ENCODE measurements around the gene MTURN. TPM values are rescaled to one million over a fixed set of nuclear protein-coding genes. Genes with fewer than 3 reads are reported as not detected.

MTURN gene
- polyA plus RNA-seq, 3 donors, result 5.9 to 7.9 (median 7.5) TPM

DNA sequence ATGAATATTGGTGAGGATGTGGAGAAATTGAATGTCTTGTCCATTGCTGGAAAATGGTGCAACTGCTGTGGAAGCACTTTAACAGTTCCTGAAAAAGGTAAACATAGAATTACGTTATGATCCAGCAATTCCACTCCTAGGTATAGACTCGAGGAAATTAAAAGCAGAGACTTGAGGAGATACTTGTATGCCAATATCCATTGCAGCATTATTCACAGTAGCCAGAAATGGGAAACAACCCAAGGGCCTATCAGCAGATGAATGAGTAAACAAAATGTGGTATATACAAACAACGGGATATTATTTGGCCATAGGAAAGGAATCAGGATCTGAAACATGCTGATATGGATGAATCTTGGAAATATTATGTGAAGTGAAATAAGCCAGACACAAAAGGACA lies 32.5 kb upstream of the MTURN start:
- H3K79me2 ChIP-seq (ENCODE audit: insufficient read depth, low read length), result no peaks in the 10 kb centered on the region
- H3K27ac ChIP-seq (ENCODE audit: low read depth in 1 of 2, low read length in 2 of 2), result no peak overlapping the region
- no peaks in the 10 kb centered on the region for H3K27me3 ChIP-seq (ENCODE audit: control insufficient read depth in 2 of 2, insufficient read depth in 2 of 2, low read length in 2 of 2)
- no peaks in the 10 kb centered on the region for H3K27me3 Mint-ChIP-seq (ENCODE audit: low read depth in 3 of 3)
- no peak overlapping the region for H3K4me2 ChIP-seq (replicated peaks; ENCODE audit: extremely low read depth, low read length, poor library complexity, severe bottlenecking)
- no peaks in the 10 kb centered on the region for H4K20me1 ChIP-seq (ENCODE audit: insufficient read depth, low read length)
- H3K4me1 ChIP-seq (ENCODE audit: control insufficient read depth in 1 of 2, insufficient read depth in 2 of 2, low read length in 2 of 2), result no peaks in the 10 kb centered on the region
- no peak for DNase-seq
- intact Hi-C loops (cut with micrococcal nuclease), result no loop called here
- H3K36me3 ChIP-seq (replicated peaks in 1 of 2; ENCODE audit: control insufficient read depth in 1 of 2, insufficient read depth in 2 of 2, low read length in 2 of 2), result no peaks in the 10 kb centered on the region
- TF ChIP-seq, protein P1, sequence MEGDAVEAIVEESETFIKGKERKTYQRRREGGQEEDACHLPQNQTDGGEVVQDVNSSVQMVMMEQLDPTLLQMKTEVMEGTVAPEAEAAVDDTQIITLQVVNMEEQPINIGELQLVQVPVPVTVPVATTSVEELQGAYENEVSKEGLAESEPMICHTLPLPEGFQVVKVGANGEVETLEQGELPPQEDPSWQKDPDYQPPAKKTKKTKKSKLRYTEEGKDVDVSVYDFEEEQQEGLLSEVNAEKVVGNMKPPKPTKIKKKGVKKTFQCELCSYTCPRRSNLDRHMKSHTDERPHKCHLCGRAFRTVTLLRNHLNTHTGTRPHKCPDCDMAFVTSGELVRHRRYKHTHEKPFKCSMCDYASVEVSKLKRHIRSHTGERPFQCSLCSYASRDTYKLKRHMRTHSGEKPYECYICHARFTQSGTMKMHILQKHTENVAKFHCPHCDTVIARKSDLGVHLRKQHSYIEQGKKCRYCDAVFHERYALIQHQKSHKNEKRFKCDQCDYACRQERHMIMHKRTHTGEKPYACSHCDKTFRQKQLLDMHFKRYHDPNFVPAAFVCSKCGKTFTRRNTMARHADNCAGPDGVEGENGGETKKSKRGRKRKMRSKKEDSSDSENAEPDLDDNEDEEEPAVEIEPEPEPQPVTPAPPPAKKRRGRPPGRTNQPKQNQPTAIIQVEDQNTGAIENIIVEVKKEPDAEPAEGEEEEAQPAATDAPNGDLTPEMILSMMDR (IDR thresholded peaks at IDR 0.05), result no peak
- H3K36me3 Mint-ChIP-seq, result peaks cover 1 to 6% of the 10 kb centered on the region in 2 donors
- H3K9me3 Mint-ChIP-seq, result peaks cover 9 to 19% (median 15%) of the 10 kb centered on the region in 7 donors
- WGBS (ENCODE audit: insufficient coverage), result 100% methylated on average over 3 of the region's 3 CpGs
- H3K4me1 Mint-ChIP-seq, result no peaks in the 10 kb centered on the region
- H3K4me3 ChIP-seq (replicated peaks in 1 of 3; ENCODE audit: low read depth in 2 of 3, low read length in 3 of 3), result no peak overlapping the region
- H3K9ac ChIP-seq (ENCODE audit: insufficient read depth, low read length, poor library complexity, severe bottlenecking), result no peak overlapping the region
- no peak overlapping the region for H3K27ac Mint-ChIP-seq
- no peak overlapping the region for H2AFZ ChIP-seq (ENCODE audit: insufficient read depth, low read depth, low read length, poor library complexity, severe bottlenecking)
- peaks cover 4 to 11% of the 10 kb centered on the region in 2 donors for H3K9me3 ChIP-seq (replicated peaks in 1 of 2; ENCODE audit: control insufficient read depth in 1 of 2, insufficient read depth in 1 of 2, low read length in 2 of 2)
- no peak overlapping the region for H3K4me3 Mint-ChIP-seq

DNA sequence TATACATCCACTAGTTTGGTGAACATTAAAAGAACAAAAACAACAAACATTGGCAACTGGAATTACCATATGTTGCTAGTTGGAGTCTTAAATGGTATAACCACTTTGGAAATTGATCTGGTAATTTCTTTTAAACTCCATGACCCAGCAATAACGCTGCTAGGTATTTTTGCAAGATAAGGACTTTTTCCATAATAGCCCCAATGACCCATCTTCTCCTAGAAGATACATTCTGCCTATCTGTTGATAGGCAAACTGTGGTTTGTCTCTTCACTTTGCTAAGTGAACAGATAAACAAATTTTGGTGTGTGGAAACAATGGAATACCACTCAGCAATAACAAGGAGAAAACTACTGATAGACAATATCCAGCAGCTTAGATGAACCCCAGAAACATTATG lies 30.6 kb upstream of the MTURN start:
- H3K4me3 Mint-ChIP-seq, result no peak overlapping the region
- no CpG with 5 or more reads among the region's 1 CpG for WGBS (ENCODE audit: insufficient coverage)
- H3K36me3 Mint-ChIP-seq, result no peaks in the 10 kb centered on the region
- no peak overlapping the region for H3K27ac ChIP-seq (ENCODE audit: low read depth in 1 of 2, low read length in 2 of 2)
- no peak overlapping the region for H3K4me3 ChIP-seq (replicated peaks in 1 of 3; ENCODE audit: low read depth in 2 of 3, low read length in 3 of 3)
- no peak overlapping the region for H2AFZ ChIP-seq (ENCODE audit: insufficient read depth, low read depth, low read length, poor library complexity, severe bottlenecking)
- H4K20me1 ChIP-seq (ENCODE audit: insufficient read depth, low read length), result no peaks in the 10 kb centered on the region
- H3K27ac Mint-ChIP-seq, result no peak overlapping the region
- peaks cover 2 to 9% of the 10 kb centered on the region in 2 donors for H3K9me3 ChIP-seq (replicated peaks in 1 of 2; ENCODE audit: control insufficient read depth in 1 of 2, insufficient read depth in 1 of 2, low read length in 2 of 2)
- H3K27me3 ChIP-seq (ENCODE audit: control insufficient read depth in 2 of 2, insufficient read depth in 2 of 2, low read length in 2 of 2), result no peaks in the 10 kb centered on the region
- no peaks in the 10 kb centered on the region for H3K4me1 ChIP-seq (ENCODE audit: control insufficient read depth in 1 of 2, insufficient read depth in 2 of 2, low read length in 2 of 2)
- H3K27me3 Mint-ChIP-seq (ENCODE audit: low read depth in 3 of 3), result no peaks in the 10 kb centered on the region
- peaks cover 0 to 11% (median 6%) of the 10 kb centered on the region in 7 donors for H3K9me3 Mint-ChIP-seq
- TF ChIP-seq, protein P1 (IDR thresholded peaks at IDR 0.05), result no peak
- no peak overlapping the region for H3K9ac ChIP-seq (ENCODE audit: insufficient read depth, low read length, poor library complexity, severe bottlenecking)
- intact Hi-C loops (cut with micrococcal nuclease), result no loop called here
- DNase-seq, result no peak
- H3K36me3 ChIP-seq (replicated peaks in 1 of 2; ENCODE audit: control insufficient read depth in 1 of 2, insufficient read depth in 2 of 2, low read length in 2 of 2), result no peaks in the 10 kb centered on the region
- no peaks in the 10 kb centered on the region for H3K79me2 ChIP-seq (ENCODE audit: insufficient read depth, low read length)
- no peak overlapping the region for H3K4me2 ChIP-seq (replicated peaks; ENCODE audit: extremely low read depth, low read length, poor library complexity, severe bottlenecking)
- H3K4me1 Mint-ChIP-seq, result no peaks in the 10 kb centered on the region

Data from CD14-positive monocyte (primary cell).